ENCODE data around the gene CCDC74A.
"Not testable (repeated sequence)": the region's sequence is repeated elsewhere in the genome, so short reads cannot be mapped to it uniquely, and the experiment has no call there.

CCDC74A gene

GRCh38 chr2:131527131-131528001, at the start of gene CCDC74A:
Gene CCDC74A, plus strand, starts transcription at chr2:131527888. Its CDS starts 83 bp downstream, at chr2:131527971.
- peak; percentile 29 for DNase-seq

GRCh38 chr2:131478074-131478849, 49.4 kb upstream of the CCDC74A start:
- DNase-seq = not testable (repeated sequence)

- DNase-seq = not testable (repeated sequence)
Measured at GRCh38 chr2:131478850-131479461, 48.7 kb upstream of the CCDC74A start.

GRCh38 chr2:131480351-131480750, 47.3 kb upstream of the CCDC74A start:
- not testable (repeated sequence) for DNase-seq

- DNase-seq = not testable (repeated sequence)
Measured at GRCh38 chr2:131482506-131483155, 45.1 kb upstream of the CCDC74A start.

GRCh38 chr2:131483981-131484820, 43.5 kb upstream of the CCDC74A start:
- not testable (repeated sequence) for DNase-seq

- not testable (repeated sequence) for DNase-seq
Measured at GRCh38 chr2:131484906-131485460, 42.7 kb upstream of the CCDC74A start.

- not testable (repeated sequence) for DNase-seq
Measured at GRCh38 chr2:131486201-131486902, 41.3 kb upstream of the CCDC74A start.

- DNase-seq = no peak
Measured at GRCh38 chr2:131488306-131489205, 39.1 kb upstream of the CCDC74A start.

- DNase-seq = not testable (repeated sequence)
Measured at GRCh38 chr2:131490616-131491468, 36.8 kb upstream of the CCDC74A start.

- not testable (repeated sequence) for DNase-seq
Measured at GRCh38 chr2:131491469-131491836, 36.2 kb upstream of the CCDC74A start.

- DNase-seq = not testable (repeated sequence)
Measured at GRCh38 chr2:131492015-131492417, 35.7 kb upstream of the CCDC74A start, which contains the start of gene MZT2A. Gene MZT2A, minus strand, starts transcription at chr2:131492397. Its CDS starts 21 bp downstream, at chr2:131492376.

- DNase-seq = peak; percentile 93
Measured at GRCh38 chr2:131492418-131493198, 35.1 kb upstream of the CCDC74A start.

GRCh38 chr2:131493199-131493968, 34.3 kb upstream of the CCDC74A start:
- DNase-seq = no peak

- DNase-seq = not testable (repeated sequence)
Measured at GRCh38 chr2:131495506-131495905, 32.2 kb upstream of the CCDC74A start.

GRCh38 chr2:131498321-131498973, 29.2 kb upstream of the CCDC74A start:
- not testable (repeated sequence) for DNase-seq

Measured in NCI-H526 treated with DMSO at 0.1 percent for 48 hours (cell line).